ENCODE results near the gene SART1.
"Not testable (repeated sequence)": the region's sequence is repeated elsewhere in the genome, so short reads cannot be mapped to it uniquely, and the experiment has no call there.

SART1 gene

DNA sequence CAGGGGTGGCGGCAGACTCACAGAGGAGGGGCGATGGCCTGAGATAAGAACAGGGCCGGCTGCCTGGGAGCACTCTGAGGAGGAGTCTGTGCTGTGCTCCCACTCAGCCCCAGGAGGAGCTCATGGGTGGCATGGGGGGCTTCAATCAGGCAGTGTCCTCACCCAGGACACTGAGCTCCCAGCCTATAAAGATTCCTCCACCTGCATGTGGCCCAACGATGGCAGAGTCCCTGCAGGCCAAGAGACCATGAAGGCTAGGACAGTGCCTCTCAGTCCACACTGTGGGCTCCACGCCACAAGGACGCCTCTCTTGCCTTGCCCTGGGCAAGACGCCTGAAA, 52.2 kb downstream of the SART1 start:
- Histone ChIP-seq H3K27me3 (replicated peaks; ENCODE audit: control insufficient read depth, insufficient read depth, low read length) (peaks cover 4% of the 10 kb centered on the region), H3K9me3 (ENCODE audit: control insufficient read depth, low read length) (no peaks in the 10 kb centered on the region), H3K4me1 (ENCODE audit: control insufficient read depth, insufficient read depth, low read length) (no peaks in the 10 kb centered on the region), H3K36me3 (ENCODE audit: control insufficient read depth, insufficient read depth, low read length, severe bottlenecking) (no peaks in the 10 kb centered on the region), H3K9ac (ENCODE audit: low read length) (no peak overlapping the region), H3K4me3 (ENCODE audit: low read length) (no peak overlapping the region)
- no peak for DNase-seq (ENCODE audit: low read depth)

DNA sequence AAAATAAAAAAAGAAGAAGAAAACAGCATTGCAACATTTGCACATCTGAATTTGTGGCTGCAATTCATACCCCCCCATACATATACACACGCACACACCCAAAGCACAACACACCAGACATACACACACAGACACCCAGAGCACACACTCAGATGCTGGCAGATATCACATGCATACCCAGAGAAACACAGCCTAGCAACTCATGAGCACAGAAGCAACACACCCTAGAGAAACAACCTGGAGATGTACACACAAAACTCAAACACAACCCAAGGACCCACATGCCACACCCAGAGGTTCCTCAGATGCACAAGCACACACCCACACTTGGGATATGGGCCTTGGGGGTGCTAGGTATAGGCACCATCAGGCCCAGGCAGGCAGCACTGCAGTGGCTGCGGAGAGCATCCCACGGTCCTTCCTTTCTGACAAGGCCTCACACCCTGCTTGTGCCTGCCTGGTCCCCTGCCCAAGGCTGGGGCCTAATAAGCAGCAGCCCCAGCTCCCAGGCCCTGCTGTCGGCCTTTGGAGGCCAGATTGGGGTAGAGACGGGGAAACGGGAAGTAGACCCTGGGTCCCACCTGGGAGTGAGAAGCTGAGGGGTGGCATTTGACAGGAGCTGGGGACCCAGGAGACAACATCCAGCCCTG, 53.4 kb downstream of the SART1 start:
- Histone ChIP-seq H3K9ac (ENCODE audit: low read length) (no peak overlapping the region), H3K4me1 (ENCODE audit: control insufficient read depth, insufficient read depth, low read length) (no peaks in the 10 kb centered on the region), H3K9me3 (ENCODE audit: control insufficient read depth, low read length) (no peaks in the 10 kb centered on the region), H3K27me3 (replicated peaks; ENCODE audit: control insufficient read depth, insufficient read depth, low read length) (peaks cover 4% of the 10 kb centered on the region), H3K36me3 (ENCODE audit: control insufficient read depth, insufficient read depth, low read length, severe bottlenecking) (no peaks in the 10 kb centered on the region), H3K4me3 (ENCODE audit: low read length) (no peak overlapping the region)
- peak; percentile 9 for DNase-seq (ENCODE audit: low read depth)

DNA sequence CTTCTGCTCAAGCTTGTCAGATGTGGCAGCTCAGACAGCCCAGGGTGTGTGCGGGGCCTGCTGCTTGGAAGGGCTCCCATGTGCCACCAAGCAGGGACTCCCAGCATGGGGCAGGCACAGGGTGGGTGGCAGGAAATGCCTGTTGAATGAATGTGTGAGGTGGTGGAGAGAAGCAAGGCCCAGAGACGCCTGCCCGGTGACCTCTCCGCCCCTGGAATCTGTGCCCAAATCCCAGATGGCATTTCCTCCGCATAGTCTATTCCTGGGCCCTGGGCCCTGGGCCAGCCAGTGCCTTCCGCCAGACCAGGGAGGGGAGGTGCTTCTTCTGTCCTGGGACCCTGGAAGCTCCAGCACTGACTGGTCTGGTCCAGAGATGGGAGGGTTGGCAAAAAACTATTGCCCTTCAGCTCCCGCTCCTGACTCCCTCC, 53.9 kb downstream of the SART1 start:
- peaks cover 4% of the 10 kb centered on the region for H3K27me3 ChIP-seq (replicated peaks; ENCODE audit: control insufficient read depth, insufficient read depth, low read length)
- no peaks in the 10 kb centered on the region for H3K9me3 ChIP-seq (ENCODE audit: control insufficient read depth, low read length)
- H3K9ac ChIP-seq (ENCODE audit: low read length), result no peak overlapping the region
- H3K4me3 ChIP-seq (ENCODE audit: low read length), result no peak overlapping the region
- H3K4me1 ChIP-seq (ENCODE audit: control insufficient read depth, insufficient read depth, low read length), result no peaks in the 10 kb centered on the region
- peak; percentile 54 for DNase-seq (ENCODE audit: low read depth)
- no peaks in the 10 kb centered on the region for H3K36me3 ChIP-seq (ENCODE audit: control insufficient read depth, insufficient read depth, low read length, severe bottlenecking)

DNA sequence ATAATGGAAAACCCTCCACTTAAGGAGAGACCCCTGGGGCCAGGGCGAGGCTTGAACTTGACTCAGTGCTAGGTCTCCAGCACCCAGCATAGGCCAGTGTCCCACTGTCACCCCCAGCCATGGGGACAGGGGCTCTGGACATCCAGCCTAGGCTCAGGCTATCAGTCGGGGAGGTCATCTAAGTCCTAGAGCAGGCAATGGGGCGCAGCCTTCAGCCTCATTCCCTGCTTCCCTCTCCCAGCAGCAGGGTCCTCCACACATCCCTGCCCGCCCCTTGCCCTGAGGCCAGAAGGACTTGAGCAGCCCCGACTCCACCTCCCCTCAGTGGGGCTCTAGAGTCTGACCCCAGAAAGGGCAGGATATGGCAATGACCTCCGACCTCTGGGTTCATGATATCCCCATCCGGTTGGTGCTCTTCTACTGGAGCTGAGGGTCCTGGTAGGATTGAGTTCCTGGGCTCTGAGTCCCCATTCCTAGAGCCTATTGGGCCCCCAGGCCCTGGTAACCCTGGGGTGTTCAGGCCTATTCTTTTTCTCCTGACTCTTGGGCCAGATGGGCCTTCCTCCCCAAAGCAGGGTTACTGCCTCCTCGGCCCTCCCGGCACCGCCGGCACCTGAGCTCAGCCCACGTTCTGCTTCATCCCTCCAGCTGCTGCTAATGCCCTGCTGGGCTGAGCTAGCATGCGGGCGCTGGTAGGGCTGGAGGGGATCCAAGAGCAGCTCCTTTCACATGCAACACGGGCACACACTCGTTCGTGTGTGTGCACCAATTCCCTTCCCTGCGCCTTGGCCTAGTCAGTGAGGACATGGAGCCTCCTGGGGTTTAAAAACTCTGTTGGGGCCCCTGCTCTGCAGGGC, 54.6 kb downstream of the SART1 start:
- no peaks in the 10 kb centered on the region for H3K36me3 ChIP-seq (ENCODE audit: control insufficient read depth, insufficient read depth, low read length, severe bottlenecking)
- no peaks in the 10 kb centered on the region for H3K9me3 ChIP-seq (ENCODE audit: control insufficient read depth, low read length)
- peaks cover 2% of the 10 kb centered on the region for H3K4me1 ChIP-seq (ENCODE audit: control insufficient read depth, insufficient read depth, low read length)
- H3K27me3 ChIP-seq (replicated peaks; ENCODE audit: control insufficient read depth, insufficient read depth, low read length), result peaks cover 4% of the 10 kb centered on the region
- no peak for DNase-seq (ENCODE audit: low read depth)
- no peak overlapping the region for H3K9ac ChIP-seq (ENCODE audit: low read length)
- H3K4me3 ChIP-seq (ENCODE audit: low read length), result no peak overlapping the region

DNA sequence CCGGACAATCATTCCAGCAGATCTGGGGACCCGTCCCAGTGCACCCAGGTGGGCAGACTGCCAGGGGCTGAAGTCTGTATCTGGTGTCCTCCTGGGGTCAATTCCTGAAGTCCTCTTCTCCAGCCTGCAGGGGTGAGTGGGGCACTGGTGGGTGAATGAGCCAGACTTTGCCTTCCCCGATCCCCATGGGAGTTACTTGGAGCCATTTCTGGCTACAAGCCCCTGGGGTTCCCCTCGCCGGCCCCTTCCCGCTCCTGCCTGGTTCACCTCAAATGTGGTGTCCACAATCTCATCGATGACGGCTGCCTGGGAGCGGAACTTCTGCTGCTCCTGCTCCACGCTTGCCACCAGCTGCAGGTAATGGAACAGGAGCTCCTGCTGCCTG, 55.3 kb downstream of the SART1 start:
- no peak for DNase-seq (ENCODE audit: low read depth)
- Histone ChIP-seq H3K4me1 (ENCODE audit: control insufficient read depth, insufficient read depth, low read length) (peaks cover 4% of the 10 kb centered on the region), H3K4me3 (ENCODE audit: low read length) (no peak overlapping the region), H3K27me3 (replicated peaks; ENCODE audit: control insufficient read depth, insufficient read depth, low read length) (no peaks in the 10 kb centered on the region), H3K36me3 (ENCODE audit: control insufficient read depth, insufficient read depth, low read length, severe bottlenecking) (no peaks in the 10 kb centered on the region), H3K9ac (ENCODE audit: low read length) (no peak overlapping the region), H3K9me3 (ENCODE audit: control insufficient read depth, low read length) (no peaks in the 10 kb centered on the region)

DNA sequence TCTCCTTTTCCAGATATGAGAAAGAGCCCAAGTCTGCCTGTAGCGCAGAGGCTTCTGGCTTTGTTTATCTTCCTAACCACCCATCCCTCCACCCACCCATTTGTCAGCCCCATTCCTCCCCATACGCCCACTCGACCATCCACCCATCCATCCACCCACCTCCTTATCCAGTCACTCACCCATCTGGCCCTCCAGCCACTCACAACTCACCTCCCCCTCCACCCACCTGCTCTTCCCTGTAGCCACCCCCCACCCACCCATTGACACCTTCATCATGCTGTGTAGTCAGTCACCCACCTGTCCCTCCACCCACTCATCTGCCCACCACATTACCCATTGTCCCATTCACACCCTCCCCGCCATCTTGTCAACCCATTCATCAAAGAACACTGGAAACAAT, 55.8 kb downstream of the SART1 start:
- Histone ChIP-seq H3K27me3 (replicated peaks; ENCODE audit: control insufficient read depth, insufficient read depth, low read length) (no peaks in the 10 kb centered on the region), H3K36me3 (ENCODE audit: control insufficient read depth, insufficient read depth, low read length, severe bottlenecking) (no peaks in the 10 kb centered on the region), H3K4me1 (ENCODE audit: control insufficient read depth, insufficient read depth, low read length) (peaks cover 4% of the 10 kb centered on the region), H3K9ac (ENCODE audit: low read length) (no peak overlapping the region), H3K4me3 (ENCODE audit: low read length) (no peak overlapping the region), H3K9me3 (ENCODE audit: control insufficient read depth, low read length) (no peaks in the 10 kb centered on the region)
- DNase-seq (ENCODE audit: low read depth), result no peak

DNA sequence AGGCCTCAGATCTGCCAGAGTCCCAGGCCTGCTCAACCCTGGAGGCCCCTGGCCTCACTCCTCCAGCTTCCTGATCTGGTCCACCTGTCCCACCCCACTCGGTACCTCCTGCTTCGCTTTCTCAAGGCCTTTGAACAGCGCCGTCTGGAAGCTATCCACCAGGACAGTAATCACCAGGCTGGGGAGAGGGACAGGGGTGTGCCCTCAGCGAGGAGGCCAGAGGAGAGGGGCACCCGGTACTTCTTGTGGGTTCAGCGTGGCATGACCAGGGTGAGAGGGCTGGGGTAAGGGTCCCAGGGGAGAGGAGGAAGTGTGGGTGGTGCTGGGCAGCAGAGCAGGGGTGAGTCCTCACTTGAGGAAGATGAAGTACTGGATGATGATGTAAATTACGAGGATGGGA, 58.7 kb downstream of the SART1 start:
- H3K36me3 ChIP-seq (ENCODE audit: control insufficient read depth, insufficient read depth, low read length, severe bottlenecking), result no peaks in the 10 kb centered on the region
- peaks cover 4% of the 10 kb centered on the region for H3K27me3 ChIP-seq (replicated peaks; ENCODE audit: control insufficient read depth, insufficient read depth, low read length)
- H3K9me3 ChIP-seq (ENCODE audit: control insufficient read depth, low read length), result no peaks in the 10 kb centered on the region
- no peak overlapping the region for H3K4me3 ChIP-seq (ENCODE audit: low read length)
- H3K9ac ChIP-seq (ENCODE audit: low read length), result no peak overlapping the region
- peaks cover 7% of the 10 kb centered on the region for H3K4me1 ChIP-seq (ENCODE audit: control insufficient read depth, insufficient read depth, low read length)
- DNase-seq (ENCODE audit: low read depth), result no peak

DNA sequence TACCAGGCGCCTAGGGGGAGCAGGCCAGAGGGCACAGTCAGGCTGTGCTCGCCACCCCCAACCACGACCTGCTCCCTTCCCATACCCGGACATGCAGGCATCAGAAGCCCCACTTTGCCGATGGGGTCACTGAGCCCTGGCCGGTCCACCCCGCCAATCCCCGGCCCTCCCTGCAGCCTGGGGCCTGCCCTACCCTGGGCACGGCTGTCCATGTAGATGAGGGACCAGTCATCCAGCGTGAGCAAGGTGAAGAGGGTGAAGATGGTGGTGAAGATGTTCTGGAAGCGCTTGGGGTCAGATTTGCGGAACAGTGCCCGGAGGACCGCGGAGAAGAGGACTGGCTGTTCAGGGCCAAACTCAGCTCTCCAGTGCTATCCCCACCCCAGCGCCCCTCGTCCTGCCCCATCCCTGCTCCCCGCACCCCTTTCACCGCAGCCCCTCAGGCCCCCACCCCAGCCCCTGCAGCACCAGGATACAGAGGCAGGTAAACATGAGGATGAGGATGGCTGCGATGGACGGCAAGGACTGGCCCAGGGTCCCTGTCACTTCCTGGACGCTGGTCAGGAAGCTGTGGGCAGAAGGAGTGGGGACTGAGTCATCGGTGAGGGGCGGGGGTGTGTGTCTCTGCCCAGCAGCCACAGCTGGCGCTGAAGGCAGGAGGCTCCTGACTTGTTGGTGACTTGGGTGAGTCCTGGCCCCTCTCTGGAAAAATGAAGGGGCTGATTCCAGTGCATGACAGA, 59.3 kb downstream of the SART1 start:
- Histone ChIP-seq H3K4me3 (ENCODE audit: low read length) (no peak overlapping the region), H3K9ac (ENCODE audit: low read length) (no peak overlapping the region), H3K9me3 (ENCODE audit: control insufficient read depth, low read length) (no peaks in the 10 kb centered on the region), H3K36me3 (ENCODE audit: control insufficient read depth, insufficient read depth, low read length, severe bottlenecking) (no peaks in the 10 kb centered on the region), H3K4me1 (ENCODE audit: control insufficient read depth, insufficient read depth, low read length) (peaks cover 7% of the 10 kb centered on the region), H3K27me3 (replicated peaks; ENCODE audit: control insufficient read depth, insufficient read depth, low read length) (peaks cover 4% of the 10 kb centered on the region)
- DNase-seq (ENCODE audit: low read depth), result peak; percentile 70

DNA sequence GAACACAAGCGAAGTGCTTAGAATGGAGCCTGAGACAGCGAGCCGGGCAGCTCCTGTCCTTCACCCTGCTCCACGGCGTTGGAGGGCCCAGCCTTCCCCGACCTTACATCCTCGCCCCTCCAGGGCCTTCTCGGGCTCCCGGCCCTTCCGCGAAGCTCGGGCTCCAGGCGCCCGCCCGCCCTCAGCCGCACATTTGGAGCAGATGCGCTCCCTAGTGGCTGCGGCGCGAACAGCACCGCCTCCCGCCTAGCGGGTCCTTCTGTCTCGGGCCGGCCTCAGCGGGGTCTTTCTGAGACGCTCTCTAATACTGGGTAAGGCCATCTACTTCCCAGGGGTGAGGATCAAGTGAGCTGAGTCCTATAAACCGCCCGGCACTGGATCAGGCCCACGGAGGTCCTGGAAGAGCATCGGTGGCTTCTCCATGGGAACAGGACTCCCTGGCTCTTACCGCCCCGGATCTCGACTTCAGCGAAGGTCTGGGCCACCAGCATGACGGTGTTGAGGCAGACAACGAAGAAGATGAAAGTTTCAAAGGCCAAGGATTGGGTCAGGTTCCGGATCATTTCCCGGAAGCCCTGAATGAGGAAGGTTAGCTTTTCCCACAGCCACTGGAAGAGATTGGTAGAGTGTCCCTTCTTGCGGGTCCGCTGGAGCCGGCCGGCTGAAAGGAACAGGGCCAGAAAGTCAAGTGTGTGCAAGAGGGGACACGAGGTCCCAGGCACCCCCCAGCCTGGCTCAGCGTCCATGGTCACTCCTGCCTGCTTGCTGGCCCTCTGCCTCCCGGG, 61.1 kb downstream of the SART1 start:
- peaks cover 4% of the 10 kb centered on the region for H3K27me3 ChIP-seq (replicated peaks; ENCODE audit: control insufficient read depth, insufficient read depth, low read length)
- H3K9me3 ChIP-seq (ENCODE audit: control insufficient read depth, low read length), result no peaks in the 10 kb centered on the region
- DNase-seq (ENCODE audit: low read depth), result peak; percentile 88
- peaks cover 7% of the 10 kb centered on the region for H3K4me1 ChIP-seq (ENCODE audit: control insufficient read depth, insufficient read depth, low read length)
- peak overlapping the region; percentile 77 for H3K9ac ChIP-seq (ENCODE audit: low read length)
- no peaks in the 10 kb centered on the region for H3K36me3 ChIP-seq (ENCODE audit: control insufficient read depth, insufficient read depth, low read length, severe bottlenecking)
- H3K4me3 ChIP-seq (ENCODE audit: low read length), result peak overlapping the region; percentile 40

DNA sequence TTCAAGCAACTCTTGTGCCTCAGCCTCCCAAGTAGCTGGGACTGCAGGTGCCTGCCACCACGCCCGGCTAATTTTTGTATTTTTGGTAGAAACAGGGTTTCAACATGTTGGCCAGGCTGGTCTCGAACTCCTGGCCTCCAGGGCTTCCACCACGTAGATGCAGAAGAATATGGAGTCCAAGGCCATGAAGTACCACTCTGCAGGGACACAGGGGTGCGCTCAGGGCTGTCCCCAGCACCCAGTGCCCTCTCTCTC, 61.6 kb downstream of the SART1 start:
- H3K27me3 ChIP-seq (replicated peaks; ENCODE audit: control insufficient read depth, insufficient read depth, low read length); H3K4me1 ChIP-seq (ENCODE audit: control insufficient read depth, insufficient read depth, low read length); H3K4me3 ChIP-seq (ENCODE audit: low read length); DNase-seq (ENCODE audit: low read depth); H3K9ac ChIP-seq (ENCODE audit: low read length); H3K9me3 ChIP-seq (ENCODE audit: control insufficient read depth, low read length); H3K36me3 ChIP-seq (ENCODE audit: control insufficient read depth, insufficient read depth, low read length, severe bottlenecking): not testable (repeated sequence)

DNA sequence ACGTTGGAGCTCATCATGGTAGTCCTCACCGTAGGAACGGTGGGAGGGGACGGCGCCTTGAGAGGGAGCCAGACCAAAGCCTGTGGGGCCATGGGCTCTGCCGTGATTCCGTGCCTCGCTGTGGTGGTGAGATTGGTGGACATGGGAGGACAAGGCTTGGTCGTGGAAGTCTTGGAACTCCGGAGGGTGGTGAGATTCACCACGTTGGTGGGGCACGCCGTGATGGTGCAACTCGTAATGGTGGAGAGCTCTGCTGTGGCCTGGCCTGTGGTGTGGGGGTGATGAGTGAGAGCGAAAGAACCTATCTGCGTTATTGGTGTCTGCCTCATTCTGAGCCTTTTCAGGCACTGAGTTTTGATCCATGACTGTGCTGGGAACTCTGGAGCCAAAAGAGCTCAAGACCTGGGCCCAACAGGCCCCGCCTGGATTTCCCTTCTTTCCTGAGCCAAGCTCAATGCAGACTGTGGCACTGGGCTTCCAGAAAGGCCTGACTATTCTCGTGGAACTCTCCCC, 64.5 kb downstream of the SART1 start, which contains the start of gene CATSPER1:
Gene CATSPER1, minus strand, starts transcription at position 463 of the 513 bp plus-strand sequence. Its CDS starts 100 bp downstream, at position 363.
- H3K4me3 ChIP-seq (ENCODE audit: low read length), result no peak within 1 kb of the TSS
- no peak within 1 kb of the TSS for H3K9ac ChIP-seq (ENCODE audit: low read length)
- no peaks in the 10 kb centered on the region for H3K9me3 ChIP-seq (ENCODE audit: control insufficient read depth, low read length)
- H3K27me3 ChIP-seq (replicated peaks; ENCODE audit: control insufficient read depth, insufficient read depth, low read length), result peaks cover 11% of the 10 kb centered on the region
- H3K4me1 ChIP-seq (ENCODE audit: control insufficient read depth, insufficient read depth, low read length), result peaks cover 6% of the 10 kb centered on the region
- no peaks in the 10 kb centered on the region for H3K36me3 ChIP-seq (ENCODE audit: control insufficient read depth, insufficient read depth, low read length, severe bottlenecking)
- DNase-seq (ENCODE audit: low read depth), result no peak
